Endothelial cell of umbilical vein (primary cell): Measurements from ENCODE around the gene INTS11. TPM values are rescaled to one million over a fixed set of nuclear protein-coding genes. Genes with fewer than 3 reads are reported as not detected.

Experiments used
- BruUV-seq: library from RNA; stranded (reverse); fragments of 400-500 nt; replicated peaks from 2 replicates; lab custom pipeline; 2021; lab: Mats Ljungman, UMichigan
- CTCF ChIA-PET: fragments of 300-600, 350-600 bp; sonication (Branson Sonifier 250); formaldehyde crosslinking; loops from one replicate; lab custom pipeline; 2021; ENCODE audit warnings: antibody characterized with exemption, inconsistent platforms; lab: Charles Lee
- POLR2A ChIA-PET: fragments of 300-600, 350-600 bp; sonication (Branson Sonifier 250); formaldehyde crosslinking; loops from one replicate; lab custom pipeline; 2021; ENCODE audit warnings: antibody characterized with exemption, inconsistent platforms; lab: Charles Lee
- DNase-seq: peaks from one replicate; pipeline ENCODE4 v3.0.0-alpha.2; 2011; ENCODE audit warnings: low read depth, low spot score
- FAIRE-seq: peaks from 2 replicates; lab custom pipeline; 2011; peaks lifted over from hg19 to GRCh38; lab: Jason Lieb, UNC
- H2AFZ ChIP-seq: 2 replicates; pipeline ENCODE4 v1.6.0; 2012; ENCODE audit warnings: low read depth, low read length, control low read depth, inconsistent platforms
- H3K27ac ChIP-seq: 2 replicates; pipeline ENCODE4 v1.5.1; 2011; ENCODE audit warnings: low read depth, mild to moderate bottlenecking, control low read depth, low read length, moderate library complexity; ENCODE audit not compliant: insufficient read depth
- H3K27me3 ChIP-seq, 2 experiments: 2 replicates each; pipeline versions ENCODE4 v1.6.0 to v1.6.1; 2011; ENCODE audit warnings: low read length in 2 of 2, mixed read lengths in 1 of 2; ENCODE audit not compliant: control insufficient read depth in 2 of 2, insufficient read depth in 2 of 2
- H3K36me3 ChIP-seq, 2 experiments: 2 replicates in 1 of 2; 3 replicates in 1 of 2; pipeline ENCODE4 v1.5.1; 2011; ENCODE audit warnings: low read length in 2 of 2, mild to moderate bottlenecking in 1 of 2, moderate library complexity in 1 of 2; ENCODE audit not compliant: control insufficient read depth in 2 of 2, insufficient read depth in 2 of 2; ENCODE audit errors: extremely low read depth in 1 of 2
- H3K4me1 ChIP-seq: 3 replicates; pipeline ENCODE4 v1.5.1; 2011; ENCODE audit warnings: mild to moderate bottlenecking, low read length; ENCODE audit not compliant: control insufficient read depth, insufficient read depth; ENCODE audit errors: extremely low read depth
- H3K4me2 ChIP-seq: 2 replicates; pipeline ENCODE4 v1.6.1; 2011; ENCODE audit warnings: low read length, control low read depth, mixed read lengths; ENCODE audit not compliant: insufficient read depth
- H3K4me3 ChIP-seq, 3 experiments: fragments of 200-600 bp in 1 of 3; sonication (generic), shearing (Covaris generic) in 1 of 3; replicated peaks in 1 of 3; 2 replicates each; pipeline ENCODE4 v1.5.1; 2011 to 2016; ENCODE audit warnings: control low read depth in 3 of 3, low read length in 3 of 3, mild to moderate bottlenecking in 2 of 3, inconsistent platforms in 1 of 3, low read depth in 1 of 3, moderate library complexity in 1 of 3; ENCODE audit not compliant: insufficient read depth in 1 of 3
- H3K79me2 ChIP-seq: 2 replicates; pipeline ENCODE4 v1.6.0; 2012; ENCODE audit warnings: low read length, inconsistent platforms; ENCODE audit not compliant: control insufficient read depth, insufficient read depth
- H3K9ac ChIP-seq: replicated peaks from 2 replicates; pipeline ENCODE3; 2011; ENCODE audit warnings: low read length, control low read depth; ENCODE audit not compliant: insufficient read depth; ENCODE audit errors: extremely low read depth
- H3K9me1 ChIP-seq: replicated peaks from 3 replicates; pipeline ENCODE4 v1.6.0; 2011; ENCODE audit warnings: mild to moderate bottlenecking, low read length; ENCODE audit not compliant: control insufficient read depth, insufficient read depth; ENCODE audit errors: extremely low read depth
- H3K9me3 ChIP-seq: replicated peaks from 2 replicates; pipeline ENCODE4 v1.5.1; 2012; ENCODE audit warnings: low read length, inconsistent platforms; ENCODE audit not compliant: control insufficient read depth, insufficient read depth
- H4K20me1 ChIP-seq: replicated peaks from 2 replicates; pipeline ENCODE3; 2011; ENCODE audit warnings: mild to moderate bottlenecking, low read length; ENCODE audit not compliant: control insufficient read depth, insufficient read depth; ENCODE audit errors: extremely low read depth
- CTCF ChIP-seq, 2 donors: IDR thresholded peaks; 1 replicate in 1 of 2; 2 replicates in 1 of 2; pipeline ENCODE4 v1.5.1; 2011; ENCODE audit warnings: low read length in 2 of 2, mild to moderate bottlenecking in 2 of 2, moderate library complexity in 2 of 2, control low read depth in 1 of 2, inconsistent platforms in 1 of 2, low read depth in 1 of 2; ENCODE audit not compliant: insufficient read depth in 1 of 2; ENCODE audit errors: extremely low read depth in 1 of 2
- EZH2 ChIP-seq: IDR thresholded peaks from 2 replicates; pipeline ENCODE4 v1.6.1; 2012; ENCODE audit warnings: borderline replicate concordance, low read depth, mild to moderate bottlenecking, moderate library complexity, low read length, inconsistent platforms; ENCODE audit not compliant: severe bottlenecking
- FOS ChIP-seq: IDR thresholded peaks from 2 replicates; pipeline ENCODE4 v1.6.1; 2011; ENCODE audit warnings: mild to moderate bottlenecking, low read length, moderate library complexity, borderline replicate concordance; ENCODE audit not compliant: insufficient read depth
- GATA2 ChIP-seq: IDR thresholded peaks from 2 replicates; pipeline ENCODE4 v1.7.0; 2011; ENCODE audit warnings: low read depth, mild to moderate bottlenecking, moderate library complexity, mixed read lengths, low read length; ENCODE audit not compliant: insufficient read length, insufficient read depth
- JUN ChIP-seq: IDR thresholded peaks from 2 replicates; pipeline ENCODE4 v1.6.1; 2011; ENCODE audit warnings: borderline replicate concordance, low read depth; ENCODE audit not compliant: insufficient read length, insufficient read depth
- MYC ChIP-seq: IDR thresholded peaks from one replicate; pipeline ENCODE4 v1.6.1; 2011; ENCODE audit warnings: mild to moderate bottlenecking, low read depth, low read length
- POLR2A ChIP-seq: IDR thresholded peaks from 2 replicates; pipeline ENCODE4 v1.6.1; 2012; ENCODE audit warnings: low read depth, mild to moderate bottlenecking, control low read depth, low read length
- POLR2AphosphoS5 ChIP-seq: IDR thresholded peaks from 2 replicates; pipeline ENCODE4 v1.6.1; 2012; ENCODE audit warnings: low read depth, mild to moderate bottlenecking, control low read depth, low read length, moderate library complexity; ENCODE audit not compliant: insufficient read depth
- dilution Hi-C: fragments of 300-500 bp; cut with MboI; formaldehyde crosslinking; loops from one replicate; pipeline ENCODE4 v1.15.0; 2019; ENCODE audit warnings: low sequenced_read_pairs; ENCODE audit not compliant: extremely low pct_ligation_motif_present
- intact Hi-C: fragments of 100-400 bp; cut with micrococcal nuclease; formaldehyde crosslinking; loops from one replicate; pipeline ENCODE4 v1.10.0; 2022
- polyA plus RNA-seq, 4 experiments: library from polyadenylated mRNA; depleted of rRNA in 3 of 4; stranded (reverse) in 3 of 4; unstranded in 1 of 4; fragments of >200 nt; gene quantifications; 2 replicates each; pipeline versions ENCODE4 v1.2.1 to v1.2.3, GENCODE V29; 2011 to 2012; ENCODE audit warnings: missing spikeins in 1 of 4
- total RNA-seq: library from RNA; stranded (reverse); gene quantifications from 2 replicates; pipeline ENCODE4 v1.2.3, GENCODE V29; 2021
- TF ChIP-seq, protein P1 (sequence below): IDR thresholded peaks from 2 replicates; pipeline ENCODE4 v1.6.1; 2011; ENCODE audit not compliant: insufficient read depth, insufficient read length

Gene INTS11
- total and polyA plus RNA-seq, 2 donors (not counting 3 experiments of a cell fraction or from before 2014, with no cell fraction given), result 132 to 222 TPM

GRCh38 chr1:1347663-1348419, 23.4 kb upstream of the INTS11 start:
- no peaks in the 10 kb centered on the region for H3K36me3 ChIP-seq
- H2AFZ ChIP-seq, result peak overlapping the region; percentile 3
- H3K4me1 ChIP-seq, result peaks cover 10% of the 10 kb centered on the region
- peak overlapping the region; percentile 57 to 86 (median 58) for H3K4me3 ChIP-seq
- no peak for TF ChIP-seq POLR2AphosphoS5
- intact Hi-C loops, result no loop called here
- no peak overlapping the region for H3K27ac ChIP-seq
- CTCF ChIA-PET, result interaction anchor here (1.0 to 1.4 kb wide), 5 partner anchors 11 to 225 kb away, joined by 3 to 5 read pairs (median 3); no protein-coding TSS in a partner anchor
- DNase-seq (no peak), FAIRE-seq (peak; percentile 35)
- POLR2A ChIA-PET, result no interaction called here
- peaks cover 33% of the 10 kb centered on the region for H3K79me2 ChIP-seq
- no peaks in the 10 kb centered on the region for H3K9me3 ChIP-seq
- dilution Hi-C loops, result no loop called here
- H3K9ac ChIP-seq, result peak overlapping the region; percentile 33
- no peaks in the 10 kb centered on the region for H3K27me3 ChIP-seq
- H3K4me2 ChIP-seq, result peak overlapping the region; percentile 78
- no peaks in the 10 kb centered on the region for H4K20me1 ChIP-seq
- no peaks in the 10 kb centered on the region for H3K9me1 ChIP-seq
- BruUV-seq, result no TSS peak

GRCh38 chr1:1347026-1347595, 22.7 kb upstream of the INTS11 start:
- Histone ChIP-seq H3K4me1 (peaks cover 10% of the 10 kb centered on the region), H3K4me2 (peak overlapping the region; percentile 78), H3K9me3 (no peaks in the 10 kb centered on the region), H3K36me3 (no peaks in the 10 kb centered on the region), H3K27me3 (no peaks in the 10 kb centered on the region), H4K20me1 (no peaks in the 10 kb centered on the region), H3K9ac (no peak overlapping the region), H3K9me1 (no peaks in the 10 kb centered on the region), H2AFZ (no peak overlapping the region), H3K4me3 (no peak overlapping the region), H3K27ac (no peak overlapping the region), H3K79me2 (peaks cover 33% of the 10 kb centered on the region)
- CTCF ChIA-PET, result interaction anchor here (1.0 to 2.0 kb wide), 5 partner anchors 11 to 224 kb away, joined by 3 to 6 read pairs (median 4); no protein-coding TSS in a partner anchor
- BruUV-seq, result no TSS peak
- intact Hi-C loops, result no loop called here
- POLR2A ChIA-PET, result no interaction called here
- DNase-seq (no peak), FAIRE-seq (no peak)
- TF ChIP-seq CTCF (IDR thresholded peaks at IDR 0.05; ENCODE audit: extremely low read depth in 1 of 2, insufficient read depth in 1 of 2, low read depth in 1 of 2, low read length in 2 of 2), result no peak
- no peak for TF ChIP-seq EZH2
- no peak for TF ChIP-seq JUN
- no peak for TF ChIP-seq MYC
- TF ChIP-seq, protein P1, sequence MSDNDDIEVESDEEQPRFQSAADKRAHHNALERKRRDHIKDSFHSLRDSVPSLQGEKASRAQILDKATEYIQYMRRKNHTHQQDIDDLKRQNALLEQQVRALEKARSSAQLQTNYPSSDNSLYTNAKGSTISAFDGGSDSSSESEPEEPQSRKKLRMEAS, result no peak
- TF ChIP-seq POLR2AphosphoS5, result no peak
- TF ChIP-seq POLR2A, result no peak
- TF ChIP-seq GATA2, result no peak
- TF ChIP-seq FOS, result no peak
- dilution Hi-C loops, result no loop called here
